Stimulated activated CD8-positive, alpha-beta memory T cell treated with anti-CD3 and anti-CD28 coated beads, Interleukin-7, amount 100 ng/mL, for 24 hours (primary cell): ENCODE data around the gene B4GAT1.

Experiments
- DNase-seq: peaks from one replicate; pipeline ENCODE4 v3.0.0-alpha.2; 2020; ENCODE audit warnings: low read depth

B4GAT1 gene

DNA sequence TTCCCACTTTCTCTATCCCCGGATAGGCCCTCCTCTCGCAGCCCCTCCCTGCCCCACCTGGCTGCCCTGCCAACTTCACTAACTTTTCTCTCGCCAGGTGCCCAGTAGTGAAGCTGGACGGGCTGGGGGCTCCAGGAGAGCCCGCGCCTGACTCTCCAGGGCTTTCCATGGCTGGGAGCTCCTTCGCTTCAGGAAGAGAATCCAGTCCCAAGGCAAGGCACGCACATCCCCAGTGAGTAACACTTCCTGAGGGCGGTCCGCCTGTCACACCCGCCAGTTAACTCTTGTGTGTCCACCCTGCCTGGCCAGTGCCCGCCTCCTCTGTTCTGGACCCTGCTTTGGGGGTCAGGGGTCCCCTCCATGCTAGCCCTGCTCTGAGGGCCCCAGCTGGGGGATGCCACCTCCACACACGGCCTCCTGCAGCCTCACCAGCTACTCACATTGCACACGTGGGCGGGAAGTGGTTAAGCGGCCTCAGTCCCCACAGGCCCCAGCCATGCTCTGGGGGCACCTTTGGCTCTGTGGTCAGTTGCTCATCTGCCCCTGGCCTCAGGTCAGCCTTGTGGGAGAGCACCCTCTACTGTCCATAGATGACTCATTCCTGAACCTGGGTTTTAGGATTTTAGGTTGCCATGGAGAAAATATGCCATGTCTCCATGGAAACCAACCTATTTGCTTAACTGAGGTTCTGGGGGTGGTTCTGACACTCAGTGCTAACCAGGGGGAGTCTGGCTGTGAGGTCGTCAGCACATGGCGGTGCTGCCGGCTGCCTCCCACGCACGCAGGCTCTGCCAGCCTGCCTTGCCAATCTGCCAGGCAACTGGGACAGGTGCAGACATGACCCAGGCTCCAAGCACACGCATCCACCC lies 11.0 kb downstream of the B4GAT1 start, which contains the start of gene RIN1:
TSS of gene RIN1 (minus strand) at position 201 of the 869 bp plus-strand sequence. CDS start at position 169, 32 bp downstream.
- DNase-seq: peak; percentile 41

DNA sequence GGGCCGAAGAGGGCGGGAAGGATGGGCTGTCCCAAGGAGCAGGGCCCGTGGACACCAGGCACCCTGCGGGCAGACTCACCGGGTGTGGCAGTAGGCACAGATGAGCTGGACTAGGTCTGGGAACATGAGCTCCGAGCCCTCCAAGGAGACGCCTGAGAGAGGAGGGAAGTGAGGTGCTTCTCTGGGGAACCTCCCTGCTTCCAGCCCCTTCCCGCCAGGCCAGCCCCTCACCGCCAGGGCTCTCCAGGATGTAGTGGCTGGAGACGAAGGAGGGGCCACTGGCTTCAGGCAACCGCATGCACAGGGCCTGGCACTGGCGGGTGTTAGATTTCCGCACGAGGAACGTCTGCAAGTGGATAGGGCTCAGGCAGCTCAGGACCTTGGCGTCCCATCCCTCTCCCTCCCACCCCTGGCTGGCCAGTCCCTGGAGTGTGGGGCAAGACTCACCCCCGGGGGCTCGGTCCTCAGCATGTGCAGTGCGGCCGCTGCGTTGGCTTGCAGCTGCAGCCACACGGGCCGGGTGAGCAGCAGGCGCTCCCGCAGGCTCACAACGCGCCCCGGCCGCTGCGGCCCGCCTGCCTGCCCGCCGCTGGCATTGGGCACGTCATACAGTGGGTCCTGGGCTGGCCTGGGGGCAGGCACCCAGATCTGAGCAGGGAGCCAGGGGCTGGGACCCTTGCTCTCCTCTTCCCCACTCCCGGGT lies 11.7 kb downstream of the B4GAT1 start:
- DNase-seq: no peak

DNA sequence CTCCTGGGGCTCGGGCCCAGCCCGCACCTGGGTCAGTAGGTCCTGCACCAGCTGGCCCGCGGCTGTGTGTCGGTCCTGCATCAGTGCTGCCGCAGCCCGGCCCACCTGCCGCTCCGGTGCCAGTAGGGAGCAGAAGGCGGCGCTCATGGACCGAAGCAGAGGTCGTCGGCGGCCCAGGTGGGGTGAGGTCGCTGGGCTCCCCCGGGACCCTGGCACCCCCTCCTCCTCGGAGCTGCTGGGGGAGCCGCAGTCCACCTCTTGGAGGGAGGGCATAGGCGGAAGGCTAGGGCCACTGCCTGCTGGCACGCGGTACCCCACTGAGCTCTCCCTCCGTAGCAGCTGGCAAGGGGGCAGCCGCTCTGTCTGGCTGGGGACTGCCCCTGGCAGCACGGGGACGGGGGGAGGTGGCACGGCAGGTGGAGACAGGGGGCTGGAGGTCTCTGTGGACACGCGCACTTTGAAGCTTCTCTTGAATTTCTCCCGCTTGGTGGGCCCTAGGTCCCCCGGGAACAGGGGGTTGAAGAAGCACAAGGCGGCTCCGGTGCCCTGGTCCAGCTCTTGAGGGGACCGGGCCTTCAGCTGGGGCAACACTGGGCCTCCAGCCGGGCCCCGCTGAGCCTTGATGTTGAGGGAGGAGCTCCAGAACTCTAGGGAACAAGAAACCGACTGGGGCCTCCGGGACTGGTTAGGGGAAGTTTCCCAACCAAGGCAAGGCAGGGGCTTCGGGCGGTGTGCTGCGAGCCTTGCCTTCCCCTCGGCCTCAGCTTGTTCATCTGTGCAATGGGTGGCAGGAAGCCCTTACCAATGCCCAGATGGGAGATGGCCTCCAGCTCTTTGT lies 12.6 kb downstream of the B4GAT1 start:
- no peak for DNase-seq

- DNase-seq: no peak
Measured at GRCh38 chr11:66333896-66334604, 13.4 kb downstream of the B4GAT1 start.

GRCh38 chr11:66333220-66333877 lies 14.1 kb downstream of the B4GAT1 start:
- no peak for DNase-seq

GRCh38 chr11:66332371-66333219 lies 14.8 kb downstream of the B4GAT1 start:
- DNase-seq: no peak

DNA sequence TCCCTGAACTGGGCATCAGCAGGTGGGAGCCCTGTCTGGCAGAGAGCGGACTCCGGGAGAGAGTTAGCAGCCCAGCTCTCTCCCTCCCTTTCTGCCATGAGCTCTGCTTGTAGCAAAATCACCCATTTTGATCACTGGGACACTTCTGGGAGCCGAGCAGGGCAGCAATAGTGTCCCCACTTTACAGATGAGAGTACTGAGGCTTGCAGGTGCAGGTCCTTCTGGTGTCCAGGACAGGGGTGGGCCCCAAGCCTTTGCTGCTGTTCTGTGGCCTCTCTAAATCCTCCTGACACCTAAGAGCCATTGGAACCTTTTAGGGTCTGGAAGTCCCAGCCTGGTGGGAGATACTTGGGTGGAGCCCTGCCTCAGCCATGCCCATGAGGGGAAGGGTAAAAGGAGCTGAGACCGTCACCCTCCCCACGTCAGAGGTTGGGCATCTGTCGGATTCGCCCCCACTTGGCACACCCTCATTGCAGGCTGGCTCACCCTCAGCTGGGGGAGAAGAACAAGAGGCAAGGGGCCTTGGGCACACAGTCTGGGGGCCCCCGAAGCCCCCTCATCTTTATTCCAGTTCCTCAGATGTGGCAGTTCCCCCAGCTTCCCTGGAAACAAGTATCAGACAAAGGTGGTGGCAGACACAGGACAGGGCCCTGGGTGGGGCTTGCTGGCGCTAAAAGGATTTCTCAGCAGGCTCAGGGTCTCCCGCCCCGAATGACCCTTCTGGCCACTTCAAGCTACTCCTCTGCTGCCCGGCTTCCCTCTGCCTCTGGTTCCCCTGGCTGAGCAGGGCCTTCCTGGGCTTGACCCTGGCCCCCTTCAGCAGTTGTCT lies 15.7 kb downstream of the B4GAT1 start:
- DNase-seq: no peak

DNA sequence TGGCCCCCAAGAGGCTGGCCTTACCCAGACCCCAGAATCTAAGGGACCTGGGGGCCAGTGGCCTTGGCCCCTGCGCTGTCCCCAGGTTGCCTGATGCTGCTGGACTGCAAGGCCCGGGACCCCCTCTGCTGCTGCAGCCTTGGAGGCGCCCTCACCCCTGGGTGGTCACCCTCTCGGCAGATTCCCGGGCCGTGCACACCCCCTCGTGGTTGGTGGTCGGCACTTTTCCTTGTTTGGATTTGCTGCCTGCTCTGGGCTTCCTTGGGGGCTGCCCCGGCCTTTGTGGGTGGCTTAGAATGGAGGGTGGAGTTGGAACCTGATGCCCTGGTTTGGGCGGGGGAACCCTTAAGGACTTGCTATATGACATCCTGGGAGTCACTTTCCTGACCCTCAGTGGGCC lies 16.5 kb downstream of the B4GAT1 start:
- no peak for DNase-seq

- no peak for DNase-seq
Measured at GRCh38 chr11:66329165-66329673, 18.2 kb downstream of the B4GAT1 start.

GRCh38 chr11:66328302-66329144 lies 18.9 kb downstream of the B4GAT1 start:
- peak; percentile 64 for DNase-seq

DNA sequence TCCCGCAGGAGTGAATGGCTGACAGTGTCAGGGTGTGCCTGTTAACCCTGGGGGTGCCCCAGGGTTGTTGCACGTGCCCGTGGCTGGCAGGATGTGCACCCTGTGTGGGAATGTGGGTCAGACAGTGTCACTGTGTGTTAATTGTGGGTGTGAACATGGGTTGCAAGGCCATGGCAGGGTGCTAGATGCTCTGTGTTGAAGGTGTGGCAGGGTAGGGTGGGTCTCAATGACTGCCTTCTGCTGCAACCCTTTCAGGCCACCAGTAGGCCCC lies 19.5 kb downstream of the B4GAT1 start:
- DNase-seq: no peak

GRCh38 chr11:66327171-66328030 lies 20.0 kb downstream of the B4GAT1 start:
- no peak for DNase-seq

DNA sequence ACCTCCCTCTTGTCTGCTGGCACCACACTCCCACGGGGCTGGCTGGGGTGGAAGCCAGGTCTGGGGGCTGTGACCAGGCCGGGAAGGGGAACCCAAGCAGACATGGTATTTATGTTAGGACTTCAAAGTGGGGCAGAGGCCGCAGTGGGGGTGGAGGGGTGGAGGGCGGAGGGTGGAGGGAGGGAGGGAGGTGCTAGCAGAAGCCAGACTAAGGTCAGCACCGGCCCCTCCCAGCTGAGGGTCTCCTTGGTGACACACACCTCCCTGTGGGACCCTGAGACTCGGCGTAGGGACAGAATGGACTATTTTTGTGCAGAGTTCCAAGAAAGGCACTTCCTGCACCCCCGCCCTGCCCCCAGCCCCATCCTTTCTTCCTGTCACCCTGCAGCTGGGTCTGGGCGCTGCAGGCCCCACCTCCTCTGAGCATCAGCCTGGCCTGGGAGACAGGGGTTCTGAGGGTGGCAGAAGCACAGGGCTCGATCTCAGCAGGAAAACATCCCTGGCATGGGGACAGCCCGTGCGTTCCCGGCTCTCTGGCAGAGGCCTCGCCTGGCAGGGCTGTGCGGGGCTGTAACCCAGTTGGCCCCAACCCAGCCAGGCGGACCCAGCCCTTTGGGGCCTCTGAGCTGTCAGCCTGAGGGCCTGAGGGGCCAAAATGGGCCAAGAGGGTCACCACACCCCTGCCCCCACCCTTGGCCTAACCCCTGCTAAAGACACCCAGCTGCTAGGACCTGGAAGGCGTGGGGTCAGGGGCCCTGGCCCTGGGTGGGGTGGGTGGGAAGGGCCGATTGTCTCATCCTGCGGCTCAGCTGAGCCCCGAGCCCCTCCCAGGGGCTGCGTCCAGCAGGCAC lies 20.9 kb downstream of the B4GAT1 start:
- no peak for DNase-seq

GRCh38 chr11:66325263-66325671 lies 22.2 kb downstream of the B4GAT1 start:
- DNase-seq: no peak

DNA sequence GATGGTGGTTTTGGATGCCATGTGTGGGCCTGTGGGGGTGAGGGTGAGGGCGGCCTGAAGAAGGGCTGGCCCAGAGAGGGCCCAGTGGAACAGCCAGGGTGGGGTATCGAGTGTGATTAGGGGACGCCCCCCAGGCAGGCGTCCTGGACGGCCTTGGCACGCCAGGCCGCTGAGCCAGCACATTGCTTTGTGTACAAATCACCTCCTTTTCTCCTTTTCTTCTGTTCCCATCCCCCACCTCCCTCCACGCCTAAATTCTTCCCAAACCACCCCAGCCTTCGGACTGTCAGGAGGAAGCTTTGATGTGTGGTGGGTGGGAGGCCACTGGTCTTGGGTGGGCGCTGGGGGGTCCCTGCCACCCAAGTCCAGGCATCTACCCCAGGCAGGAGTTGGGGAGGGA lies 22.8 kb downstream of the B4GAT1 start:
- no peak for DNase-seq

DNA sequence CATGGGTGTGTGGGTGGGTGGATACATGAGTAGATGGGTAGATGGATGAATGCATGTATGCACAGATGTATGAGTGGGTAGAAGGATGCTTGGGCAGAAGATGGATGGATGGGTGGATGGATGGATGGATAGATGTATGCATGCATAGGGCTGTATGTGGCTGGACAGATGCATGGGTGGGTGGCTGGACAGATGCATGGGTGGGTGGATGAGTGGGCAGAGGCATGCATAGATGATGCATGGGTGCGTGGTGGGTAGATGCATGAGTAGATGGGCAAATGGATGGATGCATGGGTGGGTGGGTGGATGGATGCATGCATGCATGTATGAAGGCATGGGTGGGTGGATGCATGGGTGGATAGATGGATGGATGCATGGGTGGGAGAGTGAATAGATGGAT lies 23.7 kb downstream of the B4GAT1 start:
- DNase-seq: no peak
